ENCODE results near the gene C2orf72.
A peak's percentile ranks its signal among the peaks of the same experiment; 100 is the strongest.

The C2orf72 gene

GRCh38 chr2:231037202-231037730 is at the start of gene C2orf72:
Gene C2orf72, plus strand, starts transcription at chr2:231037523. Its CDS starts 43 bp downstream, at chr2:231037566.
- Histone ChIP-seq H3K9ac (no peak within 1 kb of the TSS), H3K4me1 (0 out of 2 replicates have a peak, but pooled peaks cover 4% of the 10 kb centered on the region), H3K27me3 (peaks cover 61% of the 10 kb centered on the region), H3K9me3 (no peaks in the 10 kb centered on the region), H4K20me1 (peaks cover 12% of the 10 kb centered on the region; the same call in 1 of the 2 replicates), H3K4me3 (peak within 1 kb of the TSS; percentile 62), H3K4me2 (peak within 1 kb of the TSS; percentile 81), H3K36me3 (no peaks in the 10 kb centered on the region), H3K27ac (no peak within 1 kb of the TSS)
- TF ChIP-seq Cebpa-rat (IDR thresholded peaks at IDR 0.05), result no peak

DNA sequence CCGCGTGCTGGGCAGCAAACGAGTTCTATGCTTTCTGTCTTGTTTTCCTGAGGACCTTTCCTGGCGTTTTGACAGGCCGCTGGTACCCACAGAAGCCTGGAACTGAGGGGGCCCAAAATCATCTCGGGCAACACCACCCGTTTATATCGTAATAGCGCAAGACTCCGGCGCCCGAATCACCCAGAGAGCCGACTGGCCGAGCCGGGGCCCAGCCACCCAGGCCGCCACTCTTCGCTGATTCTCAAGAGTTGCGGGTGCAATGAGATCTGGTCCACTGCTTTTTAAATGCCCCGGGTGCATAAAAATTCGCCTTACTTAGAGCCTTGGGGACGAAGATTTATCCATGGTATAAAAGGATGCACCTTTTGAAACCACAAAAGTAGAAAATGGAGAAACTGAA is 47.6 kb upstream of the C2orf72 start:
- H3K4me2 ChIP-seq, result no peak overlapping the region

GRCh38 chr2:230990131-230990898 is 47.0 kb upstream of the C2orf72 start:
- H3K4me1 ChIP-seq, result peaks cover 10% of the 10 kb centered on the region
- H3K4me3 ChIP-seq, result no peak overlapping the region
- no peaks in the 10 kb centered on the region for H3K9me3 ChIP-seq
- no peak overlapping the region for H3K27ac ChIP-seq
- no peak overlapping the region for H3K9ac ChIP-seq
- no peaks in the 10 kb centered on the region for H4K20me1 ChIP-seq
- H3K27me3 ChIP-seq, result no peaks in the 10 kb centered on the region
- no peak for TF ChIP-seq Cebpa-rat (IDR thresholded peaks at IDR 0.05)
- H3K36me3 ChIP-seq, result no peaks in the 10 kb centered on the region
- H3K4me2 ChIP-seq, result no peak overlapping the region

More for the DNA sequence above, 47.6 kb upstream of the C2orf72 start:
- Histone ChIP-seq H3K9ac (no peak overlapping the region), H3K9me3 (no peaks in the 10 kb centered on the region), H4K20me1 (no peaks in the 10 kb centered on the region), H3K27ac (no peak overlapping the region), H3K36me3 (no peaks in the 10 kb centered on the region), H3K4me1 (peaks cover 10% of the 10 kb centered on the region), H3K27me3 (no peaks in the 10 kb centered on the region), H3K4me3 (no peak overlapping the region)
- no peak for TF ChIP-seq Cebpa-rat (IDR thresholded peaks at IDR 0.05)

GRCh38 chr2:230990899-230991150 is 46.5 kb upstream of the C2orf72 start:
- Histone ChIP-seq H3K27ac (no peak overlapping the region), H3K27me3 (no peaks in the 10 kb centered on the region), H4K20me1 (no peaks in the 10 kb centered on the region), H3K36me3 (no peaks in the 10 kb centered on the region), H3K4me2 (no peak overlapping the region), H3K4me3 (no peak overlapping the region), H3K4me1 (peaks cover 8% of the 10 kb centered on the region), H3K9me3 (no peaks in the 10 kb centered on the region), H3K9ac (no peak overlapping the region)
- no peak for TF ChIP-seq Cebpa-rat (IDR thresholded peaks at IDR 0.05)

DNA sequence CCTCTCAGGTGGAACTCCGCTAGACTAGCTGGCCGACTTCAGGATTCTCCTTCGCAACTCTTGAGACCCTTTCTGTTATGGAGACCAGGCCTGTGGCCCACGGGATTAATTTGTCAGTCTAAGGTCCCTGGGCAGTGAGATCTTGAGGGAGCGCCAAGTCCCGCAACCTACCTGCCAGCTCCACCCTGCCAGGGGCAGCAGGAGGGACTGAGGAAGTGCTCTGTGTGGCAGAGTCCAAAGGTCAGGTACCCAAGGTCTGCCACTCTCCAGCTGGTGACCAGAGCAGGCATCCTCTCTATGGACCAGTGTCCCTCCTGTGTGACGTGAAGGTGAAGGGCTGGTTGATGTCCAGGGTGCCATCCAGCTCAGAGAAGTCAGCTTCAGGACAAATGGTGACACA is 45.7 kb upstream of the C2orf72 start:
- Histone ChIP-seq H4K20me1 (no peaks in the 10 kb centered on the region), H3K27me3 (no peaks in the 10 kb centered on the region), H3K9me3 (no peaks in the 10 kb centered on the region), H3K4me2 (no peak overlapping the region), H3K27ac (no peak overlapping the region), H3K4me3 (no peak overlapping the region), H3K4me1 (peaks cover 5% of the 10 kb centered on the region), H3K9ac (no peak overlapping the region), H3K36me3 (no peaks in the 10 kb centered on the region)
- no peak for TF ChIP-seq Cebpa-rat (IDR thresholded peaks at IDR 0.05)

- TF ChIP-seq Cebpa-rat (IDR thresholded peaks at IDR 0.05), result no peak
- H3K4me1 ChIP-seq, result no peaks in the 10 kb centered on the region
- H3K9ac ChIP-seq, result no peak within 1 kb of the TSS
- H4K20me1 ChIP-seq, result no peaks in the 10 kb centered on the region
- H3K27me3 ChIP-seq, result no peaks in the 10 kb centered on the region
- no peaks in the 10 kb centered on the region; the same call in 1 of the 2 replicates for H3K9me3 ChIP-seq
- no peak within 1 kb of the TSS for H3K27ac ChIP-seq
- no peaks in the 10 kb centered on the region for H3K36me3 ChIP-seq
- H3K4me3 ChIP-seq, result no peak within 1 kb of the TSS
- no peak within 1 kb of the TSS for H3K4me2 ChIP-seq
These were observed 41.5 kb upstream of the C2orf72 start, which contains the start of gene SPATA3 for GRCh38 chr2:230995821-230996220. Gene SPATA3, plus strand, starts transcription at chr2:230996121. Its CDS starts 113 bp downstream, at chr2:230996234.

DNA sequence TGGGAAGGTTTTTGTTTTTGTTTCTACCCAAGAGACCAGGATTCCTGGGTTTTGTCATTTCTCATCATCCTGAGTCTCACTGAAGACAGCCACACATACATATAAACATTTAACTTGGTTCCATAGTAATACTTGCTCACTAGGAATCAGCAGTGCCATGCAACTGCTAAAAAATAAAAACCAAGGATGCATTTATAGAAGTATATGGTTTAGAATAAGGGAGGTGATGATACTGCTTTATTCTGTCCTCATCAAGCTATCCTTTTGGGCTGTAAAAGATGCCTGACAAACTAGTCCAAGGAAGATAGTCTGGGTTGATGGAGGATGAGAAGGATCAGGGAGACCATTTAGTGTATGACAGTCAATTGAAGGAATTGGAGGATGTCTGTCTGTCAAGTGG is 40.7 kb upstream of the C2orf72 start:
- Histone ChIP-seq H3K4me3 (no peak overlapping the region), H3K36me3 (no peaks in the 10 kb centered on the region), H3K4me1 (no peaks in the 10 kb centered on the region), H3K9ac (no peak overlapping the region), H3K4me2 (no peak overlapping the region), H4K20me1 (no peaks in the 10 kb centered on the region), H3K27me3 (no peaks in the 10 kb centered on the region), H3K27ac (no peak overlapping the region), H3K9me3 (no peaks in the 10 kb centered on the region; the same call in 1 of the 2 replicates)
- no peak for TF ChIP-seq Cebpa-rat (IDR thresholded peaks at IDR 0.05)

DNA sequence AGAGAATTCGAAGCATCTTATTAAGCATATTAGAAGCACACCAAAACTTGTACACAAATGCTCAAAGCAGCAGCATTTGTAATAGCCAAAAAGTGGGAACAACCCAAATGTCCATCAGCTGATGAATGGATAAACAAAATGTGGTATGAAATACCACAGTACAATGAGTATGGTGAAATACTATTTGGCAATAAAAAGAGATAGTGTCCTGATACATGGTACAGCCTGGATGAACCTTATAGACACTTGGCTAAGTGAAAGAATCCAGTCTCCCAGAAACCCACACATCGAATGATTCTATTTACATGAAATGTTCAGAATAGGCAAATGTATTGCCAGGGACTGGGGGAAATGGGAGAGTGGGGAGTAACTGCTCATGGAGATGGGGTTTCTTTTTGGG is 38.4 kb upstream of the C2orf72 start:
- Histone ChIP-seq H4K20me1 (no peaks in the 10 kb centered on the region), H3K36me3 (no peaks in the 10 kb centered on the region), H3K9me3 (no peaks in the 10 kb centered on the region; the same call in 1 of the 2 replicates), H3K9ac (no peak overlapping the region), H3K27ac (no peak overlapping the region), H3K27me3 (no peaks in the 10 kb centered on the region), H3K4me2 (no peak overlapping the region), H3K4me1 (no peaks in the 10 kb centered on the region), H3K4me3 (no peak overlapping the region)
- no peak for TF ChIP-seq Cebpa-rat (IDR thresholded peaks at IDR 0.05)

GRCh38 chr2:230999477-230999876 is 37.8 kb upstream of the C2orf72 start:
- no peak overlapping the region for H3K4me2 ChIP-seq
- no peaks in the 10 kb centered on the region for H3K4me1 ChIP-seq
- H3K9me3 ChIP-seq, result no peaks in the 10 kb centered on the region; the same call in 1 of the 2 replicates
- H3K9ac ChIP-seq, result no peak overlapping the region
- H4K20me1 ChIP-seq, result no peaks in the 10 kb centered on the region
- no peak overlapping the region for H3K4me3 ChIP-seq
- H3K27ac ChIP-seq, result no peak overlapping the region
- no peaks in the 10 kb centered on the region for H3K36me3 ChIP-seq
- no peak for TF ChIP-seq Cebpa-rat (IDR thresholded peaks at IDR 0.05)
- H3K27me3 ChIP-seq, result no peaks in the 10 kb centered on the region

GRCh38 chr2:231000211-231000904 is 37.0 kb upstream of the C2orf72 start:
- H3K4me3 ChIP-seq, result no peak overlapping the region
- no peaks in the 10 kb centered on the region for H3K27me3 ChIP-seq
- no peak overlapping the region for H3K4me2 ChIP-seq
- H4K20me1 ChIP-seq, result no peaks in the 10 kb centered on the region
- no peak overlapping the region for H3K27ac ChIP-seq
- H3K9ac ChIP-seq, result no peak overlapping the region
- H3K9me3 ChIP-seq, result no peaks in the 10 kb centered on the region; the same call in 1 of the 2 replicates
- no peaks in the 10 kb centered on the region for H3K36me3 ChIP-seq
- TF ChIP-seq Cebpa-rat (IDR thresholded peaks at IDR 0.05), result no peak
- H3K4me1 ChIP-seq, result no peaks in the 10 kb centered on the region

All from BLaER1 (cell line).